Measurements from ENCODE around the gene LHFPL3. TPM values are rescaled to one million over a fixed set of nuclear protein-coding genes. Genes with fewer than 3 reads are reported as not detected.

LHFPL3 gene
- total and polyA plus RNA-seq, 2 donors, result 0.26 TPM; not detected in 1

DNA sequence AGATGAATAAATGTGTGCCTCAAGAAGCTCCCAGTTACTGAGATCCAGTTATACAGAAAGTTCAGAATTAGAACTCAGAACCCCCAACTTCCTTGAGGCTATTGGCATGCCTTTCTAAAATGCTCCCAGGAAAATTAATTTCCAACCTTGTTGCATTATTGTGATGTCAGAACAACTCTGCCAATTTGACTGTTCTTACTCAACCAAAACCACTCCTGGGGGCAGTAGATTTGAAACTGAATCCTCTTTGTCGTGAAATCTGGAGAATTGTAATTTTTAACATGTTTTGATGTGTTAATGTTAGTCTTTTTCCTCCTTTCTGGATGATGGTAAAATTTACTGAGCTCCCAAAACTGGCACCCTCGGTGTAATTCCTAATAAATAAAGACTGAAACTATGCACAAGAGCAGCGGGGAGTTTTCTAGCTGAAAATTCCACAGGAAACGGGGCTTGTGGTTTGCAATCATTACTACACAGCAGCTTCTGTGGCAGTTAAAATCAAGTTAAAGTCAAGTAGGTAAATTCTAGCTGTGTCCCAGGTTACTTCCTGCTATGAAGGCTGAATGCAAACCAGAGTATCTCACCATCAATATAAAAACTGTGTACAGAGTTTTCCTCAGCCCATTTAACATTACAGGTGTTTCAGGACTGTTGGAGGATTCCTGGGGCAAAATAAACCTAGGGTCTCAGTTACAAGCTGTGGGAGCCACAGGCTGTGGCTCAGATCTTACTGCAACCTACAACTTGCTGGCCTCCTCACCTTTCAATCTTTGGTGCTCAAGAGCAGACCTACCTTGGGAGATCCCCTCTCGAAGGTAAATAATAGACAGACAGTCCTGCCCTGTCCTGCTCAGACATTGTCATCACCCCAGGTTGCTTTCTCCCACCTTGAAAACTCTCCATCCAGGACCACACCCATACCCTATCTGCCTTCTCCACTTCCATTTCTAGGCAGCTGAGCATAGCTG, 529.3 kb downstream of the LHFPL3 start:
- Histone ChIP-seq H3K36me3 (ENCODE audit: insufficient read depth) (no peaks in the 10 kb centered on the region), H3K4me3 (ENCODE audit: low read depth, low read length) (no peak overlapping the region), H3K27ac (ENCODE audit: low read depth) (no peak overlapping the region), H3K4me1 (ENCODE audit: insufficient read depth) (no peaks in the 10 kb centered on the region)
- no peak for DNase-seq (ENCODE audit: extremely low spot score)
- WGBS, result 47% methylated on average over 5 of the region's 5 CpGs

DNA sequence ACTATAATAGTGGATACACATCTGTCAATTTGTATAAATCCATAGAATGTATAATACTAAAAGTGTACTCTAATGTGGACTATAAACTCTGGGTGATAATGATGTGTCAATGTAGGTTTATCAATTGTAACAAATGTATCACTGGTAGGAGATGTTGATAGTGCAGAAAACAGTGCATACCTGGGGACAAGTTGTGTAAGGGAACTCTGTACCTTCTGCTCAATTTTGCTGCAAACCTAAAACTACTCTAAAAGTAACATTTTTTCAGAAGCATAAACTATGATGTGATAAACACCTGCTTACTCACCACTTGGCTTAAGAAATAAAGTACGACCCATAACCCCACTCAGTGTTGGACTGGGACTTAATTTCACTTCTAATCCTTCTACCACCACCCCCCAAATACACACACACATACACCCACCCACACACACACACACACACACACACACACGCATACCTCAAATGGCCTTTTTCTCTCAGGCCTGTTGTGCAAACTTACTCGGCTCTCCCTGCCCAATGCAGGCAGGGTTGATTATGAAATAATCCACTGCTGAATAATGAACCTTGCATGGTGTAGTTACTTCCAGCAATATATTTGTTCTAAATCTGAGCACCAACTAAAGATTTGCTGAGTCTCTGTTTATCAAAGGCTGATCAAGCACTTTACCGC, 531.5 kb downstream of the LHFPL3 start:
- Histone ChIP-seq H3K36me3 (ENCODE audit: insufficient read depth) (no peaks in the 10 kb centered on the region), H3K4me1 (ENCODE audit: insufficient read depth) (no peaks in the 10 kb centered on the region), H3K4me3 (ENCODE audit: low read depth, low read length) (no peak overlapping the region), H3K27ac (ENCODE audit: low read depth) (no peak overlapping the region)
- DNase-seq (ENCODE audit: extremely low spot score), result no peak
- 79% methylated on average over 4 of the region's 4 CpGs for WGBS

DNA sequence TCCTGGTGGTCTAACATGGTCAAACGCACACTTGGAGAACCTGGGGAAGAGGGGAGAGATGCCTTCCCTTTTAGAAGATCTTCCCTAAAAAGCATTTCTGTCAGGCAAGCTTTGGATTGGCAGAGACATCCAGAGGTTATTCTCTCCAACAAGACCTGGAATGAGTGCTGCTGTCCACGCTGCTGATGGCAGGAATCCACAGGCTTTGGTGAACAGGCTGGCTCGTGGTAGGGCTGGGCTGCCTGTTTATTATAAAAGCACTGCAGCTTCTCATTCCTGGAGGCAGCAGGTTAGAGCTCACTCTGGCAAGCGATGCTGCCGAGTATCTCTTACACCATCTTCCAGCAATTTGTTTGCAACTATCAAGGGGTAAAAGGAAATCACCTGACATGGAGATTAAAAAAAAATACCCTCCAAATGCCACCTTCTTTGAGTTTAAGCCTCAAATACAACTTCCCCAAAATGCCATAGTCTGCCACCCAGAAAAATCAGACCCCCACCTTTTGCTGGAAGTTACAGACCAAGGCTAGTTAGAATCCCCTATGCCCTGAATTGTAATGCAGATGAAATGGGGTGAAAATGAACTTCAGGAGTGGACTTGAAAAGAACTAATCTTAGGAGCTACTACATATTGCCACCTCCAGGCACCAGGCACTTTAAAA, 533.5 kb downstream of the LHFPL3 start:
- no peak overlapping the region for H3K27ac ChIP-seq (ENCODE audit: low read depth)
- DNase-seq (ENCODE audit: extremely low spot score), result no peak
- no peaks in the 10 kb centered on the region for H3K36me3 ChIP-seq (ENCODE audit: insufficient read depth)
- 41% methylated on average over 5 of the region's 5 CpGs for WGBS
- H3K4me1 ChIP-seq (ENCODE audit: insufficient read depth), result no peaks in the 10 kb centered on the region
- H3K4me3 ChIP-seq (ENCODE audit: low read depth, low read length), result no peak overlapping the region

DNA sequence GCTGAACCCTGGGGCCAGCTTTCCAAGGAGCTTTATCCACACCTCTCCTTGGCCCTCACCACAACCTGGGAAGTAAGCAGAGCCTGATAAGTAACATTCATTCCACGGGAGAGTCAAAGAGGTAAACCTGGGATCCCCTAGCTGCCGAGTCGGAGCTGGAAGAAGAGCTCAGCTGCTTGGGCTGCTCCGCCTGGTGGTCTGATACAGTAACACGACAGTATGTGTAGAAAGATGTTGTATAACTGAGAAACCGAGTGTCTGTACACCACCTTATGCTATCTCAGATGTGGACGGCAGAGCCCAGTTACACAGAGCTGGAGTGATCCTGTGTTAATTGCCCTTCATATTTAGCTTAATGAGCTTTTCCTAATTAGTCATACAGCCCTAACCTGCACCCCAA, 534.3 kb downstream of the LHFPL3 start:
- H3K36me3 ChIP-seq (ENCODE audit: insufficient read depth), result no peaks in the 10 kb centered on the region
- no peak overlapping the region for H3K4me3 ChIP-seq (ENCODE audit: low read depth, low read length)
- DNase-seq (ENCODE audit: extremely low spot score), result no peak
- WGBS, result 58% methylated on average over 7 of the region's 7 CpGs
- no peaks in the 10 kb centered on the region for H3K4me1 ChIP-seq (ENCODE audit: insufficient read depth)
- no peak overlapping the region for H3K27ac ChIP-seq (ENCODE audit: low read depth)

DNA sequence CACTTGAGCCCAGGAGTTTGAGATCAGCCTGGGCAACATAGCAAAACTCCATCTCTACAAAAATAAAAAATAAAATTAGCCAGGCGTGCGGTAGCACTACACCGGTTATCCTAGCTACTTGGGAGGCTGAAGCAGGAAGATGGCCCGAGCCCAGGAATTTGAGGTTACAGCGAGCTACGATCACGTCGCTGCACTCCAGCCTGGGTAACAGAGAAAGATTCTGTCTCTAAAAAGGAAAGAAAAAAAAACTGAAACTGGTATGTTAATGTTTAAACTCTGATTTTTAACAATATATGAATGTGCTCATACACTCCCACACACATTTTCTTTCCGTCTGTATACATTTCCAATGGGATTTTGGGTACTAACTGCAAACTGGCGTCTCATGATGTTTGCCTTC, 545.0 kb downstream of the LHFPL3 start:
- DNase-seq (ENCODE audit: extremely low spot score), result no peak
- 34% methylated on average over 10 of the region's 10 CpGs for WGBS

DNA sequence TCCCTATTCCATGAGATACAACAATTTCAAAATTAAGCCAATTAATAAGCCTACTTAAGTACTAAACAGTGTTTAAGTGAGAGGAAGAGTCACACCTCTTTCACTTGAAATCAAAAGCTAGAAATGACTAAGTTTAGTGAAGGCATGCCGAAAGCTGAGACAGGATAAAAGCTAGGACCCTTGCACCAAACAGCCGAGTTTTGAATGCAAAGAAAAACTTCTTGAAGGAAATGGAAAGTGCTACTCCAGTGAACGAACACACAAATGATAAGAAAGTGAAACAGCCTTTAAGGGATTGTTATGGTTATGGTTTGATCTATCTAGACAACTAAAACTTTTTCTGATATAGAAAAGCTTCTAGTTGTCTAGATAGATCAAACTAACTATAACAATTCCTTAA, 550.2 kb downstream of the LHFPL3 start:
- 78% methylated on average over 3 of the region's 3 CpGs for WGBS
- no peak for DNase-seq (ENCODE audit: extremely low spot score)
- Histone ChIP-seq H3K4me3 (ENCODE audit: low read depth, low read length) (no peak overlapping the region), H3K36me3 (ENCODE audit: insufficient read depth) (no peaks in the 10 kb centered on the region), H3K27ac (ENCODE audit: low read depth) (no peak overlapping the region), H3K4me1 (ENCODE audit: insufficient read depth) (no peaks in the 10 kb centered on the region)

More for the DNA sequence above, 545.0 kb downstream of the LHFPL3 start:
- Histone ChIP-seq H3K36me3 (ENCODE audit: insufficient read depth) (no peaks in the 10 kb centered on the region), H3K4me1 (ENCODE audit: insufficient read depth) (no peaks in the 10 kb centered on the region), H3K4me3 (ENCODE audit: low read depth, low read length) (no peak overlapping the region), H3K27ac (ENCODE audit: low read depth) (no peak overlapping the region)

DNA sequence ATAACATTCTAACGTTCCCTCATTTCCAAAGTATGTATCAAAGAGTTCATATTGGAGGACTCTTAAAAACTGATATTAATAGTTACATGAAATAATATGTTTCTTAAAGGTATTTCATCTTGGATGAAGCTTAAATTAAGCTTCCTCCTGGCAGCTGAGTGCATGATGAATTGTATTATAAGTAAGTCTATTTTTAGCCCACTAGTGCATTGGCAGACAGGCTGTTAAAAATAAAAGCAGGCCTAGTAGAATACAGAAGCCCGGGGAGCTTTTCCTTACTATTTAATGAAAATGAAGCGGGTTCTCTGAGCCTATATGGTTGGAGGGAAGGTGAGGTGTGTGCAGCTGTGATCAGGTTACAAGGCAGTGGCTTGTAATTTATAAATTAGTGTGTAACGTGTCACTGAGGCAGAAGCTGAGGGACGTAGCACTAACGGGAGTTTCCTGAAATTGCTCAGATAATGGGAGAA, 554.9 kb downstream of the LHFPL3 start:
- WGBS, result 29% methylated on average over 6 of the region's 6 CpGs
- DNase-seq (ENCODE audit: extremely low spot score), result no peak
- H3K4me1 ChIP-seq (ENCODE audit: insufficient read depth), result no peaks in the 10 kb centered on the region
- no peaks in the 10 kb centered on the region for H3K36me3 ChIP-seq (ENCODE audit: insufficient read depth)
- no peak overlapping the region for H3K27ac ChIP-seq (ENCODE audit: low read depth)
- no peak overlapping the region for H3K4me3 ChIP-seq (ENCODE audit: low read depth, low read length)

DNA sequence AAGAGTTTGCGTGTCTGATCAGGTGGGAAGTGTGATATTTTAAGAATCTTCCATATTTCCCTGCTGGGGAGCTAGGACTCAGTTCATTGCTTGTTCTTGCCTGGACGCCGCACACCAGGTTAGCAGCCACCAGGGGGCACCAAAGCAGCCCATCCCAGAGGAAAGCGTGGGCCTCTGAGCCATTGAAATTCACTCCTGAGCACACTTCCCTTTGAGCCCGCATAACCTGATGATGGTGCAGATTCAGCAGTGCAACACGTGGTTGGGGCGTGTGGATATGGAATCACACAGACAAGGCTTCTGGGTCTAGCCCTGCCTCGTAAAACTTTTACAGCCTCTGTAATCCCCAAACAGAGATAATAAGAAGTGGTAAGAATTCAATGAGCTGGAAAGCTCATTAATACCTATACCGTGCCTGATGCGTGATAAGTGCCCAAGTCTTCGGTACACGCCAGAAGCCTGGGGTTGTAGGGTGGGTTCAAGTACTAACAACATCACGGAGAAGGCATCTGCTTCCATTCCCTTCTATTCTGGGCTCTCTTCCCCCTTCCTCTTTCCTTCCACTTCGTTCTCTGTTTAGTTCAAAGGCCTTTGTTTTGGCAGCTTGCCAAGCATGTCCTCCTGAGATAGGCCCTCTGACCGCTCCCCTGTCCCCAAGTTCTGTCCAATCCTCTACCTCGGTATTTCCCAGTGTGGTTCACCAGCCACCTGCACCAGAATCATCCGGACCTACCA, 555.5 kb downstream of the LHFPL3 start:
- WGBS, result 15% methylated on average over 17 of the region's 17 CpGs
- no peaks in the 10 kb centered on the region for H3K4me1 ChIP-seq (ENCODE audit: insufficient read depth)
- no peak overlapping the region for H3K4me3 ChIP-seq (ENCODE audit: low read depth, low read length)
- H3K27ac ChIP-seq (ENCODE audit: low read depth), result no peak overlapping the region
- H3K36me3 ChIP-seq (ENCODE audit: insufficient read depth), result no peaks in the 10 kb centered on the region
- DNase-seq (ENCODE audit: extremely low spot score), result peak; percentile 68

DNA sequence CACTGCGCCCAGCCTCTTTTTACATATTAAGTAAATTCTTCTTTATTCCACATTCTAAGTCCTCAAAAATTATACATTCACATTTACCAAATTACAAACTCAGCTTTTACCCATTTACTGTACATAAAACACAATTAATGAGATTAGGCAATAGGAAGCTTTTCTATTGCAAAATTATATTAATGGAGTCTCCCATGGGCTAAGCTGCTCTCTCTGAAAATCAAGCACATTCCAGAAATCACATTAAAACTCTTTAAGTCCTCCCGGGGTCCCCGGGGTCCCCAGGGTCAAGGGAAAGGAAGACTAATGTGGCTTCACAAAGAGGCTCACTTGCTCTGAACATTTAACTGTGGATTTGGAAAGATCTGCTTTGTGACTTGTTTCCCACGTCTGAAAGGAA, 558.2 kb downstream of the LHFPL3 start:
- Histone ChIP-seq H3K36me3 (ENCODE audit: insufficient read depth) (no peaks in the 10 kb centered on the region), H3K4me3 (ENCODE audit: low read depth, low read length) (no peak overlapping the region), H3K27ac (ENCODE audit: low read depth) (no peak overlapping the region), H3K4me1 (ENCODE audit: insufficient read depth) (no peaks in the 10 kb centered on the region)
- no peak for DNase-seq (ENCODE audit: extremely low spot score)
- 61% methylated on average over 4 of the region's 4 CpGs for WGBS

DNA sequence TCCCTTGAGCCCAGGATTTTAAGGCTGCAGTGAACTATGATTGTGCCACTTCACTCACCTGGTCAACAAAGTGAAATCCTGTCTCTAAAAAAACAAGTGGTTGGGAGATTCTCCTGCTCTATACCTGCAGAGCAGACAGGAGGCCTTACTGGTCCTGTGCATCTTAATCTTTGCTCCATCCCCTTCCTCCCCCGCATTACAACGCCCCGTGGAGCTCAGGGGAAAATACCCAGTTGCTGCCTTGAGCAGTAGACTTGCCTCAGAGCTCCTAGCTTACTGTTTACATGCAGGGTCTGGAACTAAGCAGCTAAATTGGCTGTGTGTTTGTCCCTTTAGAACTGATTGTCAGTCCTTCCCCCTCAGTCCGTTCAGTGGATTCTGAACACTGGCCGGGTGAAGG, 561.8 kb downstream of the LHFPL3 start:
- no peaks in the 10 kb centered on the region for H3K36me3 ChIP-seq (ENCODE audit: insufficient read depth)
- WGBS, result 70% methylated on average over 5 of the region's 5 CpGs
- H3K27ac ChIP-seq (ENCODE audit: low read depth), result no peak overlapping the region
- no peak for DNase-seq (ENCODE audit: extremely low spot score)
- H3K4me1 ChIP-seq (ENCODE audit: insufficient read depth), result no peaks in the 10 kb centered on the region
- H3K4me3 ChIP-seq (ENCODE audit: low read depth, low read length), result no peak overlapping the region

DNA sequence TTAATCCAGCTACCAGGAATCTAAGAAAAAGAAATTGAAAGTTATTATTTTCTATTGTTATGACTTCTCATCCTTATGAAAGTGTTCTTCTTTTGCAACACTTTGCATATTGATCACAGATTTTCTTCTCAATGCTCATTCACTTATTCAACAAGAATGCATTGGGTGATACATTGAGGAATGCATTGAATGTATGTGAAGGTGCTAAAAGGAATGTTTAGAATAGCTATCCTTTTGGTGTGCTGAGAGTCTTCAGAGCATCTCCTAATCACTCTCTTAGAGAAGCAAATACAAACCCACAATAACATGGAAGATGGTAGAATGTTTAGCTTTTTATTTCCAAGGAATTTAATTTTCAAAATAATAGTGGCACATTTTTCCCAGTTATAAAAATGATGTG, 563.5 kb downstream of the LHFPL3 start:
- Histone ChIP-seq H3K4me1 (ENCODE audit: insufficient read depth) (no peaks in the 10 kb centered on the region), H3K4me3 (ENCODE audit: low read depth, low read length) (no peak overlapping the region), H3K36me3 (ENCODE audit: insufficient read depth) (no peaks in the 10 kb centered on the region), H3K27ac (ENCODE audit: low read depth) (no peak overlapping the region)
- no peak for DNase-seq (ENCODE audit: extremely low spot score)

DNA sequence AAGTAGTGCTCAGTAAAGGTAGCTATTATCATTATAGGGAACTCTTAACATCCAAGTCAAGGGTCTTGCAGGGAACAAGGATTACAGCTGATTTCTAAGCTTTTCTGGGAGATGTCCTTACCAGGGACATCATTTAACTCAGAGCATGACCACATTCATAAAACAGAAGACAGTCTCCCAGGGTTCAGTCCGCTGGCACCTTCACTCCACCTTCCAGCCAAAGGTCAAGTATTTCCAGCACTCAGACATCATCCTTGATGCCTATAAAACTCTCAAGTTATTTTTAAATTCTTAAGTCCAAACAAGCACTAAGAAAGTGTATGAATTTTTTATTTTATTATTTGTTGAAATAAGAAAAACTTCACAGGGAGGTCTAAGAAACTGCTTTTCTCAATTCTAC, 565.9 kb downstream of the LHFPL3 start:
- Histone ChIP-seq H3K36me3 (ENCODE audit: insufficient read depth) (no peaks in the 10 kb centered on the region), H3K27ac (ENCODE audit: low read depth) (no peak overlapping the region), H3K4me3 (ENCODE audit: low read depth, low read length) (no peak overlapping the region), H3K4me1 (ENCODE audit: insufficient read depth) (no peaks in the 10 kb centered on the region)
- 69% methylated on average over 1 of the region's 1 CpG for WGBS
- DNase-seq (ENCODE audit: extremely low spot score), result no peak
